ENCODE measurements around the gene FEZ2.

FEZ2 gene

DNA sequence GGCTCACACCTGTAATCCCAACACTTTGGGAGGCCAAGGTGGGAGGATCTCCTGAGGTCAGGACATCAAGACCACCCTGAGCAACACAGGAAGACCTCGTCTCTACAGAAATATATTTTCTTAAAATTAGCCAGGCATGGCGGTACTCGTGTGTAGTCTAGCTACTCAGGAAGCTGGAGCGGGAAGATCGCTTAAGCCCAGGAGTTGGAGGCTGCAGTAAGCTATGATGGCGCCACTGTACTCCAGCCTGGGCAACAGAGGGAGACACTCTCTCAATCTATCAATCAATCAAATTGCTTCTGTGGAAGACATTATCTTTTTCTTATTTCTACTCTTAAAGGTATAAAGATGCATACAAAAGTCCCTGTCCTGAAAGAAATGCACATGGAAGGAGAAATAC is 11.3 kb downstream of the FEZ2 start:
- no peak for DNase-seq

GRCh38 chr2:36584148-36584794 is 13.7 kb downstream of the FEZ2 start:
- DNase-seq = no peak

- no peak for DNase-seq
Measured at GRCh38 chr2:36582951-36583350, 15.0 kb downstream of the FEZ2 start.

- no peak for DNase-seq
Measured at GRCh38 chr2:36582538-36582937, 15.4 kb downstream of the FEZ2 start.

- no peak for DNase-seq
Measured at GRCh38 chr2:36579297-36579664, 18.7 kb downstream of the FEZ2 start.

DNA sequence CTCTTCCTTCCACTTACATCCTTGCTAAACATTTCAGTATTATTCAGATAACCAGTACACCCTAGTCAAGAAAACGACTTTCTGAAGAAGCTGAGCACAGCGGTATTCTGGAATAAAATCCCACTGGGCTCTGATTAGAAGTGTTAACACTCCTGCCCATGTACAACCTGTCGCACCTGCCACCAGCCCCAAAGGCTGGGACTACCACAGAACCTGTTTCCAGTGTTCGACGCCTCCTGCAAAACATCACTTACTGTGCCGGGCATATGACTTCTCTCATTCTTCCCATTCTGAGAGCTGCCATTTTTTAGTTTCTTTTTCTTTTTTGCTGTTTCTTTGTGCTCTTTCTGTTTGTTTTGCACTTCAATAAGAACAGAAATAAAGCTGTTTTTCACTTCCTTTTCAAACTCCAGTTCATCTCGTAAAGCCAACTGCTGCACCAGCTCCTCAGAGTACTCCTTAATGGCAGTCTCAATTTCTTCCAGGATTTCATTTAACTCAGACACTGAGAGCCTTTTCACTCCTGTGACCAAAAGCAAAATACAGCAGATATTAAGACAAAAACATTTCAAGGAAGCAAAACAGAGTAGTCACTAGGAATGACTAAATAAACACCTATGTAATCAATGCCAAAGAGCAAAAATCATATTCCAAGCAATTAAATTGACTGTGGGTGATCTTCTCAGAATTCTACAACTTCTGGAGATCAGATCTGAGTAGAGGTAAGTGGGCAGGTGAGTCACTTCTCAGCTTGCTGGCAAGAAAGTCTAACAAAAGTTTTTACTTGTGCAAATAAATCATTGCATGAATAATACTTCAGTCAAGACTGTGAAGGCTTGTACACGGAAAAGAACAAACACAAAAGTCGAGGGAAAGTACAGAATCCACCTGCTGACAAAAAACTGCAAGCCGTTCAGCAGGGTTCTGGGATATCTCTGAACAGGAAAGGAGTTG is 19.3 kb downstream of the FEZ2 start:
- no peak for DNase-seq

DNA sequence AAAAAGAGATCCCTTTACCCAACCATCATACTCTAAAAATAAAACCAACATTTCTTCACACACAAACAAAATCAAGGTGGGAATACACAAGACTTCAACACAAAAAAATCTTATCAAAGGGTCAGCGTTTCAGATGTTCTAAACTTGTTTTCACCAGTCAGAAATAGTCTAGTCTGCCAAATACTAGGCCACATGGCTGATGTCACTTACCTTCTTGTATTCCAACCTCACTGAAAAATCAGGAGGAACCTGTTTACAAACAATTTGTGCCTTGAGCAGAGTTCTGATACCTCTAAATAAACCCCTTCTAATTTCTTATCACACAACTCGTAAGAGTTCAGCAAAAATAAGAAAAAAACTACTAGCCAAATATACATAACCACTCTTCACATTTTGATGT is 20.1 kb downstream of the FEZ2 start:
- DNase-seq = no peak

GRCh38 chr2:36574560-36574959 is 23.4 kb downstream of the FEZ2 start:
- no peak for DNase-seq

- DNase-seq = no peak
Measured at GRCh38 chr2:36573165-36573564, 24.8 kb downstream of the FEZ2 start.

DNA sequence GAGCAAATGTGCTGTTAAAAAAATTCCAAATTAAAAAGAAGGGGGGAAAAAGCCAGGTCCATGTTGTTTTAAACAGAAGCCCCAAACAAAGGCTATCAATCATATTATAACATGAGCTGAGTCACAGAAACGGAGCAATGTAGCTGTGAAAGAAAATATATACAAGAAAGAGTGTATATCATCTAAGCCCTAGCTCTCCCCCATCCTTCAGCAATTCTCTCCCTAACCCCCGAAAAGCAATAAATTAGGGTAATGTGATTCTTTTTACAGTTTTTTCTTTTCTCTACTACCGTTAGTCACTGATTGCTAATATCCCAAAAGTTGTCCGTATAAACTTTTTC is 25.3 kb downstream of the FEZ2 start:
- no peak for DNase-seq

DNA sequence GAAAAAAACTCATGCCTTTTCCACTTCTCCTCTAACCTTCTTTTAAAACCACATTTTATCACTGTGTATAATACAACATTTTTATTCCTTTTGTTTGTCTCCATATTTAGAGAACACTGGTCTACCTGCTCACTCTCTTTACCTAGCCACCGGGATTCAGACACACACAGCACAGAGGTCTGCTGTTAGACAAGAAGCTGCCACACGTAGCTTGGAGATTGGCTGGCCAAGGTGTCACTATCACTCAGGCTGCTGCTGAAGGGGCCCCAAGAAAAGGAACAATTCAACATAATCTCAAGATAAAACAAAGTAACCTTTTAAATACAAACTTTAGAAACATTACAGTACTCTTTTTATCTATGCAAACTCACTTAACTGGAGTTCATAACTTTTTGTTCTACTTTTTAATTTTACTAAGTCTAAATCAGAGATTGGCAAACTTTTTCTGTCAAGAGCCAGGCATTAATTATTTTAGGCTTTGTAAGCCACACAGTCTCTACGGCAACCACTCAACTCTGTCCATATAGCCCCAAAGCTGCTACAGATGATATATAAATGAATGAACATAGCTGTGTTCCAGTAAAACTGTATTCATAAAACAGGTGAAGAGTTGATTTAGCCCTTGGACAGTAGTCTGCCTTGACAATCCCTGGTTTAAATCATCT is 25.8 kb downstream of the FEZ2 start:
- no peak for DNase-seq

DNA sequence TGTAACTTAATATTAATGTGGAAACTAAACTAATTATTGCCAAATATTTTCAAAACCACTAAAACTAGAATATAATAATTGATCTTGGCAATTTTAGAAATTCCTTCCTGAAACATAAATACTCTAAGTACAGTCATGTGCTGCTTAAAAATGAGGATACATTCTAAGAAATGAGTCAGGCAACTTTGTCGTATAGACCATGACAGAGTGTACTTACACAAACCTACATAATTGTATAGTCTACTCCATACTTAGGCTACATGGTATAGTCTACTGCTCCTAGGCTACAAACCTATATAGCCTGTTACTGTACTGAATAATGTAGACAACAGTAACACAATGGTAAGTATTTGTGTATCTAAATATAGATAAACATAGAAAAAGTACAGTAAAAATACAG is 27.6 kb downstream of the FEZ2 start:
- DNase-seq = no peak

DNA sequence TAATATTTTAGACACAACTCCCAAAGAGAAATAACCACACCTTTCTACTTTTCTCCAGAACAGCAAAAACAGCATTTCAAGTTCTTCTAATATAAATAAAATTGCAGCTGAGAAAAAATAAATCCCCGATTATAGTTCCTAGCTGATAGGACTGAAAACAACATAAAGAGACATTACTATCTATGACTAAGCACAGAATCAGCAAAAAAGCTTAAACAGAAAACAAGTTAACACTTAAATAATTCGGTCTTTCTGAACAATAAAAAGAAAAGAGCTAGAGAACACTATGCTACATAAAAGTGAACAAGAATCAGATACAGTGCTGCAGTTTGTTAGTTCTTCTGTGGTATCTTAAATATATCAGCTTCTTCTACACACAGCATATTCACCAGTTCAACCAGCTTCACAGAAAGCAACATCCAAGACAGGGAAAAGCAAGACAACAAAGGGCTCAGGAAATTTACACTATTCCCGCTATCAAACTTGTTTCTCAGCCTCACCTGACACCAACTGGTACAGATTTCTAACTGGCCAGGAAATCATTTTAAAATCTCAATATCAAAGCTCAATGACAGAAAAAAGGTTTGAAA is 28.6 kb downstream of the FEZ2 start:
- no peak for DNase-seq

GRCh38 chr2:36568516-36569246 is 29.3 kb downstream of the FEZ2 start:
- no peak for DNase-seq

GRCh38 chr2:36567711-36568408 is 30.1 kb downstream of the FEZ2 start:
- DNase-seq = no peak

- DNase-seq = no peak
Measured at GRCh38 chr2:36566887-36567286, 31.1 kb downstream of the FEZ2 start.

- no peak for DNase-seq
Measured at GRCh38 chr2:36565712-36566111, 32.3 kb downstream of the FEZ2 start.

- DNase-seq = no peak
Measured at GRCh38 chr2:36564377-36564930, 33.5 kb downstream of the FEZ2 start.

- no peak for DNase-seq
Measured at GRCh38 chr2:36562973-36563532, 34.9 kb downstream of the FEZ2 start.

DNA sequence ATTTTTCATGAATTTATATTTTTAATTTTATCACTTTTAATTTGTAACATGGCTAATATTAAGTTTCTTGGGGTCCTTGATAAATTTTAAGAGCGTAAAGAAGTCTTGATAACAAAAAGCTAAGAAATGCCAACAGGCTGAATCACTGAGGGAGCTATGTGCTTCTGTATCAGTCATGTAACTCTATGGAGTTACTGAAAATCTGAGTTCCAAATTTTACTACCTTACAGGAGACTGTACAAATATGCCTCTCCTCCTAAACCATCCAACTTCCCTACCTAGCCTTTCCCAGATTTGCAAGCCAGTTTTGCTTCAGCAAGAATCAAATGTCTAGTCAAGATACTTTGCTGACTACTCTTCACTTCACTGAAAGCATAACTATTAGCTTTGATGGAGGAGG is 35.7 kb downstream of the FEZ2 start:
- DNase-seq = no peak

- no peak for DNase-seq
Measured at GRCh38 chr2:36561237-36561944, 36.6 kb downstream of the FEZ2 start.

Measured in DMS153 (cell line).